Mesenteric fat pad (tissue), 1 donor: ENCODE data around the gene EAPP. TPM values are rescaled to one million over a fixed set of nuclear protein-coding genes. Genes with fewer than 3 reads are reported as not detected.
A peak's percentile ranks its signal among the peaks of the same experiment; 100 is the strongest.
"Not testable (repeated sequence)": the region's sequence is repeated elsewhere in the genome, so short reads cannot be mapped to it uniquely, and the experiment has no call there.

ENCODE experiments used
- DNase-seq: peaks from one replicate; pipeline ENCODE4 v3.0.0-alpha.2; 2020; ENCODE audit warnings: low spot score
- total RNA-seq: library from RNA; stranded (reverse); fragmentation: NEBNext Ultra II Directional; extraction: Animal tissue kit (Norgen Biotek cat#: 25700); gene quantifications from one replicate; pipeline ENCODE4 v1.2.1, GENCODE V29; 2021
- donor health status: DM: yes; HTN: yes; CAD: no.

EAPP gene
- total RNA-seq, 1 donor from 2014 or later = 22.1 TPM

GRCh38 chr14:34538871-34539406 is 562 bp downstream of the EAPP start:
- DNase-seq = no peak

- DNase-seq = peak; percentile 30
Measured at GRCh38 chr14:34538096-34538495, 1.4 kb downstream of the EAPP start.

- DNase-seq = no peak
Measured at GRCh38 chr14:34537677-34538009, 1.9 kb downstream of the EAPP start.

- peak; percentile 26 for DNase-seq
Measured at GRCh38 chr14:34536951-34537676, 2.4 kb downstream of the EAPP start.

GRCh38 chr14:34527591-34527990 is 11.9 kb downstream of the EAPP start:
- no peak for DNase-seq

GRCh38 chr14:34524216-34524615 is 15.3 kb downstream of the EAPP start:
- DNase-seq = peak; percentile 55

- DNase-seq = no peak
Measured at GRCh38 chr14:34522496-34522895, 17.0 kb downstream of the EAPP start.

- DNase-seq = peak; percentile 37
Measured at GRCh38 chr14:34521071-34521470, 18.4 kb downstream of the EAPP start.

GRCh38 chr14:34520304-34520970 is 19.1 kb downstream of the EAPP start:
- DNase-seq = peak; percentile 53

- DNase-seq = no peak
Measured at GRCh38 chr14:34507884-34508283, 31.6 kb downstream of the EAPP start.

- DNase-seq = no peak
Measured at GRCh38 chr14:34507459-34507858, 32.0 kb downstream of the EAPP start.

- DNase-seq = peak; percentile 33
Measured at GRCh38 chr14:34505124-34505491, 34.4 kb downstream of the EAPP start.

- DNase-seq = not testable (repeated sequence)
Measured at GRCh38 chr14:34504027-34504426, 35.5 kb downstream of the EAPP start.

- DNase-seq = no peak
Measured at GRCh38 chr14:34502545-34503225, 36.8 kb downstream of the EAPP start.

- no peak for DNase-seq
Measured at GRCh38 chr14:34502001-34502400, 37.5 kb downstream of the EAPP start.

- DNase-seq = peak; percentile 39
Measured at GRCh38 chr14:34501004-34501580, 38.4 kb downstream of the EAPP start.

- no peak for DNase-seq
Measured at GRCh38 chr14:34498684-34499412, 40.7 kb downstream of the EAPP start.

GRCh38 chr14:34496679-34497513 is 42.6 kb downstream of the EAPP start:
- peak; percentile 82 for DNase-seq

GRCh38 chr14:34496007-34496678 is 43.4 kb downstream of the EAPP start:
- DNase-seq = peak; percentile 84

GRCh38 chr14:34489324-34489723 is 50.2 kb downstream of the EAPP start:
- no peak for DNase-seq
